Osteocyte (in vitro differentiated cells): ENCODE measurements around the gene JPH3. TPM values are rescaled to one million over a fixed set of nuclear protein-coding genes. Genes with fewer than 3 reads are reported as not detected.
A peak's percentile ranks its signal among the peaks of the same experiment; 100 is the strongest.
"Not testable (repeated sequence)": the region's sequence is repeated elsewhere in the genome, so short reads cannot be mapped to it uniquely, and the experiment has no call there.

Experiments used
- DNase-seq: peaks from one replicate; pipeline ENCODE4 v3.0.0; 2021; ENCODE audit warnings: mixed read lengths; ENCODE audit not compliant: unreplicated experiment; ENCODE audit errors: extremely low spot score
- H3K27ac Mint-ChIP-seq: one replicate; pipeline ENCODE4 v1.8.0; 2021; ENCODE audit warnings: mild to moderate bottlenecking, mixed read lengths; ENCODE audit not compliant: unreplicated experiment
- H3K27me3 Mint-ChIP-seq: one replicate; pipeline ENCODE4 v1.8.0; 2021; ENCODE audit warnings: mixed read lengths; ENCODE audit not compliant: unreplicated experiment
- H3K36me3 Mint-ChIP-seq: one replicate; pipeline ENCODE4 v1.8.0; 2021; ENCODE audit warnings: mixed read lengths; ENCODE audit not compliant: unreplicated experiment
- H3K4me1 Mint-ChIP-seq: one replicate; pipeline ENCODE4 v1.8.0; 2021; ENCODE audit warnings: mixed read lengths; ENCODE audit not compliant: unreplicated experiment
- H3K4me3 Mint-ChIP-seq: one replicate; pipeline ENCODE4 v1.8.0; 2021; ENCODE audit warnings: mild to moderate bottlenecking, moderate library complexity, mixed read lengths; ENCODE audit not compliant: unreplicated experiment
- H3K9me3 Mint-ChIP-seq: one replicate; pipeline ENCODE4 v1.8.0; 2021; ENCODE audit warnings: mixed read lengths; ENCODE audit not compliant: unreplicated experiment
- total RNA-seq: library from RNA; stranded (reverse); gene quantifications from 2 replicates; pipeline ENCODE4 v1.2.1, GENCODE V29; 2021
- TF ChIP-seq, protein P1 (sequence below): fragments of 200-600 bp; sonication (generic); IDR thresholded peaks from 2 replicates; pipeline ENCODE4 v1.5.0; 2021; ENCODE audit warnings: antibody characterized with exemption, mild to moderate bottlenecking, moderate library complexity

The JPH3 gene
- total RNA-seq, 1 donor from 2014 or later, result 2.6 TPM

DNA sequence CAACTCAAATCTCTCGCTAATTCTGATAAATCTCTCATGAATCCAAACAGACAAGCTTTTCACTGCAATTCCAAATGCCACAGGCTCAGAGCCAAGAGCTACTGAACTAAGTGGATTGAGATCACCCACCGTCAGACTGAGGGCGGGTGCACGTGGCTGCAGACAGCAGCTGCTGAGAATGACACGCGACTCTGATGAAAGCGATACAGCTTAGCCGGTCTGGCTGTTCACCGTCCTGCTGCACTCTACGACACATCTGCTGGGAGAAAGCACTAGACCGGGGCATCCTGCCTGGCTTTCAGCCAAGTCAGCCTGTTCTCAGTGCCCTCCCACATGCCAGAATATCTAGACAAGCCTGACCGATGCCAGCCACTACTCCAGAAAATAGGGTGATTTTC lies 120.9 kb downstream of the JPH3 start:
- H3K27ac Mint-ChIP-seq, result peak overlapping the region; percentile 6
- H3K36me3 Mint-ChIP-seq, result peaks cover 30% of the 10 kb centered on the region
- no peaks in the 10 kb centered on the region for H3K27me3 Mint-ChIP-seq
- no peaks in the 10 kb centered on the region for H3K9me3 Mint-ChIP-seq
- H3K4me3 Mint-ChIP-seq, result no peak overlapping the region
- DNase-seq, result no peak
- TF ChIP-seq, protein P1, sequence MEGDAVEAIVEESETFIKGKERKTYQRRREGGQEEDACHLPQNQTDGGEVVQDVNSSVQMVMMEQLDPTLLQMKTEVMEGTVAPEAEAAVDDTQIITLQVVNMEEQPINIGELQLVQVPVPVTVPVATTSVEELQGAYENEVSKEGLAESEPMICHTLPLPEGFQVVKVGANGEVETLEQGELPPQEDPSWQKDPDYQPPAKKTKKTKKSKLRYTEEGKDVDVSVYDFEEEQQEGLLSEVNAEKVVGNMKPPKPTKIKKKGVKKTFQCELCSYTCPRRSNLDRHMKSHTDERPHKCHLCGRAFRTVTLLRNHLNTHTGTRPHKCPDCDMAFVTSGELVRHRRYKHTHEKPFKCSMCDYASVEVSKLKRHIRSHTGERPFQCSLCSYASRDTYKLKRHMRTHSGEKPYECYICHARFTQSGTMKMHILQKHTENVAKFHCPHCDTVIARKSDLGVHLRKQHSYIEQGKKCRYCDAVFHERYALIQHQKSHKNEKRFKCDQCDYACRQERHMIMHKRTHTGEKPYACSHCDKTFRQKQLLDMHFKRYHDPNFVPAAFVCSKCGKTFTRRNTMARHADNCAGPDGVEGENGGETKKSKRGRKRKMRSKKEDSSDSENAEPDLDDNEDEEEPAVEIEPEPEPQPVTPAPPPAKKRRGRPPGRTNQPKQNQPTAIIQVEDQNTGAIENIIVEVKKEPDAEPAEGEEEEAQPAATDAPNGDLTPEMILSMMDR, result no peak
- peaks cover 20% of the 10 kb centered on the region for H3K4me1 Mint-ChIP-seq

GRCh38 chr16:87724490-87725291 lies 122.4 kb downstream of the JPH3 start:
- no peak overlapping the region for H3K27ac Mint-ChIP-seq

GRCh38 chr16:87725596-87726235 lies 123.4 kb downstream of the JPH3 start:
- DNase-seq, result no peak
- Mint-ChIP-seq H3K9me3 (no peaks in the 10 kb centered on the region), H3K27ac (no peak overlapping the region), H3K27me3 (no peaks in the 10 kb centered on the region), H3K4me1 (peaks cover 20% of the 10 kb centered on the region), H3K36me3 (peaks cover 38% of the 10 kb centered on the region), H3K4me3 (no peak overlapping the region)
- TF ChIP-seq, protein P1, result no peak

More at GRCh38 chr16:87724490-87725291, 122.4 kb downstream of the JPH3 start:
- Mint-ChIP-seq H3K4me1 (peaks cover 20% of the 10 kb centered on the region), H3K9me3 (no peaks in the 10 kb centered on the region), H3K36me3 (peaks cover 34% of the 10 kb centered on the region), H3K4me3 (no peak overlapping the region), H3K27me3 (no peaks in the 10 kb centered on the region)
- TF ChIP-seq, protein P1, result no peak
- DNase-seq, result no peak

- not testable (repeated sequence) for H3K4me3 Mint-ChIP-seq, H3K27ac Mint-ChIP-seq, DNase-seq, H3K27me3 Mint-ChIP-seq, H3K9me3 Mint-ChIP-seq
- Mint-ChIP-seq H3K4me1 (peaks cover 20% of the 10 kb centered on the region), H3K36me3 (peaks cover 38% of the 10 kb centered on the region)
These were observed 124.3 kb downstream of the JPH3 start for GRCh38 chr16:87726577-87726976.

DNA sequence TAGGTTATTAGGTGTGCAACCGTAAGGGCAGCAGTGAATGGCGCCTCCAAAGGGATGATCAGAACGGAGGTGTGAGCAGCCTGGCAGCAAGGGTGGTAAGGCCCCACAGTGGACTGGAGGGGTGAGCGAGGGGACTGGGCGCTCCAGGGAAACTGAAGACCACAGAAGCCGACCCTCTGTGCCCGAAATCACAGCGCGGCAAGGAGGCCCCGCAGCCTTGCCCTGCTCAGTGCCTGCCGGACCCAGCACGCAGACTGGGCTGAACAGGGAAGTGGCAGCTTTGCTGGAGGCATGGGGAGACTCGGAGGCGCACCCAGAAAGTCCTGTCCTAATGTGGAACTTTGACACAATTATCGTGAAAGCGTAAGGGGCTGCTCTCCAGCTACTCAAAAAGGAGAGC lies 125.0 kb downstream of the JPH3 start:
- Mint-ChIP-seq H3K4me3 (no peak overlapping the region), H3K4me1 (peaks cover 20% of the 10 kb centered on the region), H3K9me3 (no peaks in the 10 kb centered on the region), H3K36me3 (peaks cover 35% of the 10 kb centered on the region), H3K27ac (no peak overlapping the region), H3K27me3 (no peaks in the 10 kb centered on the region)
- DNase-seq, result no peak
- TF ChIP-seq, protein P1, result no peak
